GM12872 (cell line): ENCODE results near the gene INPP4B.

Experiments
- CTCF ChIP-seq: IDR thresholded peaks from 3 replicates; pipeline ENCODE4 v1.5.1; 2011; ENCODE audit warnings: low read depth, mild to moderate bottlenecking, low read length, moderate library complexity; ENCODE audit not compliant: insufficient read depth

The INPP4B gene

GRCh38 chr4:142402900-142403299 is 443.2 kb downstream of the INPP4B start:
- no peak for TF ChIP-seq CTCF

- TF ChIP-seq CTCF: no peak
Measured at GRCh38 chr4:142402156-142402555, 443.9 kb downstream of the INPP4B start.

- TF ChIP-seq CTCF: no peak
Measured at GRCh38 chr4:142396279-142396678, 449.8 kb downstream of the INPP4B start.

GRCh38 chr4:142393127-142393526 is 453.0 kb downstream of the INPP4B start:
- no peak for TF ChIP-seq CTCF

- TF ChIP-seq CTCF: no peak
Measured at GRCh38 chr4:142386856-142387255, 459.2 kb downstream of the INPP4B start.

GRCh38 chr4:142386449-142386848 is 459.7 kb downstream of the INPP4B start:
- TF ChIP-seq CTCF: no peak

- no peak for TF ChIP-seq CTCF
Measured at GRCh38 chr4:142383800-142384470, 462.2 kb downstream of the INPP4B start.
